ENCODE data around the gene RAB42.
"Not testable (repeated sequence)": the region's sequence is repeated elsewhere in the genome, so short reads cannot be mapped to it uniquely, and the experiment has no call there.

Gene RAB42

GRCh38 chr1:28591708-28592320, at the start of gene RAB42:
Gene RAB42, plus strand, starts transcription at chr1:28592265. Its CDS starts 247 bp downstream, at chr1:28592512.
- DNase-seq (ENCODE audit: low spot score) = no peak

GRCh38 chr1:28545246-28545628, 46.8 kb upstream of the RAB42 start:
- DNase-seq (ENCODE audit: low spot score) = no peak

GRCh38 chr1:28548318-28548717, 43.7 kb upstream of the RAB42 start:
- no peak for DNase-seq (ENCODE audit: low spot score)

- no peak for DNase-seq (ENCODE audit: low spot score)
Measured at GRCh38 chr1:28551381-28551780, 40.7 kb upstream of the RAB42 start.

- DNase-seq (ENCODE audit: low spot score) = peak; percentile 97
Measured at GRCh38 chr1:28552758-28553663, 39.1 kb upstream of the RAB42 start, which contains the start of gene TRNAU1AP. Gene TRNAU1AP, plus strand, starts transcription at chr1:28553085. Its CDS starts 26 bp downstream, at chr1:28553111.

GRCh38 chr1:28560886-28561285, 31.2 kb upstream of the RAB42 start:
- DNase-seq (ENCODE audit: low spot score) = no peak

GRCh38 chr1:28564310-28564709, 27.8 kb upstream of the RAB42 start:
- DNase-seq (ENCODE audit: low spot score) = no peak

GRCh38 chr1:28565040-28565439, 27.0 kb upstream of the RAB42 start:
- DNase-seq (ENCODE audit: low spot score) = no peak

- DNase-seq (ENCODE audit: low spot score) = no peak
Measured at GRCh38 chr1:28565726-28566125, 26.3 kb upstream of the RAB42 start.

- no peak for DNase-seq (ENCODE audit: low spot score)
Measured at GRCh38 chr1:28566931-28567330, 25.1 kb upstream of the RAB42 start.

- no peak for DNase-seq (ENCODE audit: low spot score)
Measured at GRCh38 chr1:28571911-28572310, 20.2 kb upstream of the RAB42 start.

GRCh38 chr1:28572891-28573290, 19.2 kb upstream of the RAB42 start:
- not testable (repeated sequence) for DNase-seq (ENCODE audit: low spot score)

GRCh38 chr1:28573564-28573963, 18.5 kb upstream of the RAB42 start:
- DNase-seq (ENCODE audit: low spot score) = no peak

- no peak for DNase-seq (ENCODE audit: low spot score)
Measured at GRCh38 chr1:28577052-28577678, 14.9 kb upstream of the RAB42 start.

- no peak for DNase-seq (ENCODE audit: low spot score)
Measured at GRCh38 chr1:28577738-28578536, 14.1 kb upstream of the RAB42 start.

GRCh38 chr1:28578696-28579218, 13.3 kb upstream of the RAB42 start:
- DNase-seq (ENCODE audit: low spot score) = no peak

- DNase-seq (ENCODE audit: low spot score) = no peak
Measured at GRCh38 chr1:28579401-28579800, 12.7 kb upstream of the RAB42 start.

GRCh38 chr1:28580722-28581530, 11.1 kb upstream of the RAB42 start:
- peak; percentile 71 for DNase-seq (ENCODE audit: low spot score)

GRCh38 chr1:28581531-28582247, 10.4 kb upstream of the RAB42 start:
- peak; percentile 93 for DNase-seq (ENCODE audit: low spot score)

GRCh38 chr1:28582248-28582615, 9.8 kb upstream of the RAB42 start:
- DNase-seq (ENCODE audit: low spot score) = no peak

All from CD4-positive, alpha-beta T cell treated with Interleukin-15 for 4 hours (primary cell).